ENCODE measurements around the gene ZNF609. TPM values are rescaled to one million over a fixed set of nuclear protein-coding genes. Genes with fewer than 3 reads are reported as not detected.

ZNF609 gene
- total RNA-seq, 4 donors from 2014 or later = 18.6 to 40.1 (median 23.7) TPM

DNA sequence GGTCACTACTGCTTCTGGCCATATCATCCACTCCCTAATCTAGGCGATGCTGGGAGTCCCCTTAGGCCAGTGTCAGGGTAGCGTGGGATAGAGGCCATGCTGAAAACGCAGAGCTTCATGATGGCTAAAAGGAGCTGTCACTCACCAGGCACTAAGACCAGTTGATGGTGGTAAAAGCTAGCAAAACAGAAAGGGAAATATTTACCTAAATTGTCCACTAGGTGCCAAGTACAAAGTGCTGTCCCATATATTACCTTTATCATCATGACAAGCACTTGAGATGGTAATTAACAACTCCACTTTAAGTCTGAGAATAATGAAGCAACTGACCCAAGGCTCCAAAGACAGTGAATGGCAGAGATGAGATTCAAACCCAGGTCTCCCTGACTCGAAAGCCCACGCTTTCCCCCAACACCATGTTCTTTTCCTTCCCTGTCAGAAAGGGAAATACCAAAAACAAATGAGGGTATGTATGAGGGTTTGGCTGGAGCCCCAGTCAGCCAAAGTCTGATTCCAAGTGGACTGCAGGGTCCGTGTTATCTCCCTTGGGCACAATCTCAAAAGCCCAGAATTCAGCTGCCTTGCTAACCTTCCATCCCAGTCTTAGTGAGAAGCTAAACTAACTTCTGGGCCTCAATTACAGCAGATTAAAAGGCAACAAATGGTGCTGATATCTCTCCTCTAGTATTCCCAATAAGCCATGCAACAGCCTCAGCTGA, 230.4 kb downstream of the ZNF609 start:
- Histone ChIP-seq H3K9me3 (no peaks in the 10 kb centered on the region), H3K27ac (no peak overlapping the region), H3K36me3 (peaks cover 50% of the 10 kb centered on the region), H3K4me1 (peaks cover 64% of the 10 kb centered on the region), H3K27me3 (no peaks in the 10 kb centered on the region), H3K4me3 (no peak overlapping the region)
- 65% methylated on average over 6 of the region's 6 CpGs for WGBS
- no peak for TF ChIP-seq POLR2A (IDR thresholded peaks at IDR 0.05)
- TF ChIP-seq EP300 (IDR thresholded peaks at IDR 0.05) = no peak
- TF ChIP-seq POLR2AphosphoS5 (IDR thresholded peaks at IDR 0.05) = no peak
- TF ChIP-seq, protein P1, sequence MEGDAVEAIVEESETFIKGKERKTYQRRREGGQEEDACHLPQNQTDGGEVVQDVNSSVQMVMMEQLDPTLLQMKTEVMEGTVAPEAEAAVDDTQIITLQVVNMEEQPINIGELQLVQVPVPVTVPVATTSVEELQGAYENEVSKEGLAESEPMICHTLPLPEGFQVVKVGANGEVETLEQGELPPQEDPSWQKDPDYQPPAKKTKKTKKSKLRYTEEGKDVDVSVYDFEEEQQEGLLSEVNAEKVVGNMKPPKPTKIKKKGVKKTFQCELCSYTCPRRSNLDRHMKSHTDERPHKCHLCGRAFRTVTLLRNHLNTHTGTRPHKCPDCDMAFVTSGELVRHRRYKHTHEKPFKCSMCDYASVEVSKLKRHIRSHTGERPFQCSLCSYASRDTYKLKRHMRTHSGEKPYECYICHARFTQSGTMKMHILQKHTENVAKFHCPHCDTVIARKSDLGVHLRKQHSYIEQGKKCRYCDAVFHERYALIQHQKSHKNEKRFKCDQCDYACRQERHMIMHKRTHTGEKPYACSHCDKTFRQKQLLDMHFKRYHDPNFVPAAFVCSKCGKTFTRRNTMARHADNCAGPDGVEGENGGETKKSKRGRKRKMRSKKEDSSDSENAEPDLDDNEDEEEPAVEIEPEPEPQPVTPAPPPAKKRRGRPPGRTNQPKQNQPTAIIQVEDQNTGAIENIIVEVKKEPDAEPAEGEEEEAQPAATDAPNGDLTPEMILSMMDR (IDR thresholded peaks at IDR 0.05) = no peak
- no peak for DNase-seq (ENCODE audit: low spot score in 2 of 2)

DNA sequence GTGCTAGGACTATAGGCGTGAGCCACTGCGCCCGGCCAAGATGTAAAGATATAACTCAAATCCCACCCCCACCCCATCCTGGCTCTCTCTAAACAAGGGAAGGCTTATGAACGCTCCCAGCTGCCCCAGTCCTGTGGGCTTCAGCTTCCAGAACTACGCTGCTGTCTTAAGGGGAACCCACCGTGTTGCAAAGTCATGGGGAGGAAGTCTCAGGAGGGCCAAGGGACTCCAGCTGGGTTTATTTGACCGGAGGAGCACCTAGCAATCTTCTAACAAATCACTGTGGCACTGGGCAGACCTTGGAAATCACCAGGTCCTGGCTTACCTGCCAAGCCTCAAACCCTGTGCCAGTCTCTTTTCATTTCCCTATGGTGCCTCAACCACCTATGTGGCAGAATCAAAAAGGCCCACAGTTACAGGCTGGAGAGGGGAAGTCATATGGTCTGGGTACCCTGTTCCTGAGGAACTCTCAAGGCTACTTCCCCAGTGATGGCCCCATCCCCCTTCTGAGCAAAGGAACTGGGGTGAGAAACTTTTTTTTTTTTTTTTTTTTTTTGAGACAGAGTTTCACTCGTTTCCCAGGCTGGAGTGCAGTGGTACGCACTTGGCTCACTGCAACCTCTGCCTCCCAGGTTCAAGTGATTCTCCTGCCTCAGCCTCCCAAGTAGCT, 231.7 kb downstream of the ZNF609 start:
- Histone ChIP-seq H3K4me3 (no peak overlapping the region), H3K9me3 (no peaks in the 10 kb centered on the region), H3K27me3 (no peaks in the 10 kb centered on the region), H3K4me1 (peaks cover 74% of the 10 kb centered on the region), H3K36me3 (peaks cover 50% of the 10 kb centered on the region), H3K27ac (peak overlapping the region; percentile 38)
- TF ChIP-seq POLR2A (IDR thresholded peaks at IDR 0.05) (no peak), POLR2AphosphoS5 (IDR thresholded peaks at IDR 0.05) (no peak), EP300 (IDR thresholded peaks at IDR 0.05) (no peak)
- TF ChIP-seq, protein P1 (IDR thresholded peaks at IDR 0.05) = no peak
- DNase-seq (ENCODE audit: low spot score in 2 of 2) = no peak
- WGBS = 78% methylated on average over 8 of the region's 9 CpGs

DNA sequence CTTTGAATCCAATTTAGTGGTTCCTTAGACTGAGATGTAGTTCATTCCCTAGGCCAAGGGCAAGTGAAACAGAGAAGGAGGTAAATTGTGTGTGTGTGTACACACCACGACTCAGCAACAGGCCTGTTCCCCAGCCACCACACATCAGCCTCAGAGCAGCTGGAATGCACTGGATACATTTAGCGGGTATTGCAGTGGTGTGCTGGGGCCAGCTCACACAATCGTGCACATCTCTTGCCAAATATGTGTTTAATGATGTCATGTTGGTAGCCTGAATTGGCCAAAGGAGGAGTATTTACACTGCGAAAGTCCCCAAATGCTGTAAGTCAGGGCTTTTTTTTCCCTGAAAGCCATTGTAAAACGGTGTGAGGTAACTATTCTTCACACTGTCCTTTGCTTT, 232.8 kb downstream of the ZNF609 start:
- H3K27ac ChIP-seq = peak overlapping the region; percentile 31
- H3K4me3 ChIP-seq = no peak overlapping the region
- peaks cover 80% of the 10 kb centered on the region for H3K4me1 ChIP-seq
- H3K27me3 ChIP-seq = no peaks in the 10 kb centered on the region
- DNase-seq (ENCODE audit: low spot score in 2 of 2) = no peak
- 22% methylated on average over 5 of the region's 5 CpGs for WGBS
- peaks cover 39% of the 10 kb centered on the region for H3K36me3 ChIP-seq
- no peaks in the 10 kb centered on the region for H3K9me3 ChIP-seq
- TF ChIP-seq, protein P1 (IDR thresholded peaks at IDR 0.05) = no peak
- TF ChIP-seq POLR2A (IDR thresholded peaks at IDR 0.05) (no peak), POLR2AphosphoS5 (IDR thresholded peaks at IDR 0.05) (peak in 1 of 3 donors; percentile 41), EP300 (IDR thresholded peaks at IDR 0.05) (no peak)

DNA sequence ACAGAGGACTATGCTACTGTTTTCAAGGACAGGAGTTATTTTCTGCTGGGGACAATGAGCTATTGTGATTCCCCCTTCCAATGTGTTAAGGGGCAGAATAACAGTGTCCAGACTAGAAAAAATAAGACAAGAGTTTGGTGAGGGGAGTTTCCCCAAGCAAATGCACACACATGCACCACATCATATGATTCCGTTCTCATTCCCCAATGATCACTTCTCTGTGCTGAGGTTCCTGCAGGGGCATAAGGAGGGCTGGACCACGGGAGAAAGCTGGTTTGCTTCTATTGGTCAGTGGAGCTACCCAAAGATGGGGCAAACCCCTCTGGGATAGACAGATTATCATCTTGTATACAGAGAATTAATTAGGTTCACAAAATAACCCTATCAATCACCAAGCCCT, 234.4 kb downstream of the ZNF609 start:
- peaks cover 22% of the 10 kb centered on the region for H3K36me3 ChIP-seq
- no peak for TF ChIP-seq POLR2A (IDR thresholded peaks at IDR 0.05)
- TF ChIP-seq EP300 (IDR thresholded peaks at IDR 0.05) = no peak
- no peak for TF ChIP-seq POLR2AphosphoS5 (IDR thresholded peaks at IDR 0.05)
- TF ChIP-seq, protein P1 (IDR thresholded peaks at IDR 0.05) = no peak
- H3K4me1 ChIP-seq = peaks cover 95% of the 10 kb centered on the region
- H3K27me3 ChIP-seq = no peaks in the 10 kb centered on the region
- 81% methylated on average over 2 of the region's 2 CpGs for WGBS
- H3K4me3 ChIP-seq = no peak overlapping the region
- DNase-seq (ENCODE audit: low spot score in 2 of 2) = no peak
- no peaks in the 10 kb centered on the region for H3K9me3 ChIP-seq
- H3K27ac ChIP-seq = peak overlapping the region; percentile 19

DNA sequence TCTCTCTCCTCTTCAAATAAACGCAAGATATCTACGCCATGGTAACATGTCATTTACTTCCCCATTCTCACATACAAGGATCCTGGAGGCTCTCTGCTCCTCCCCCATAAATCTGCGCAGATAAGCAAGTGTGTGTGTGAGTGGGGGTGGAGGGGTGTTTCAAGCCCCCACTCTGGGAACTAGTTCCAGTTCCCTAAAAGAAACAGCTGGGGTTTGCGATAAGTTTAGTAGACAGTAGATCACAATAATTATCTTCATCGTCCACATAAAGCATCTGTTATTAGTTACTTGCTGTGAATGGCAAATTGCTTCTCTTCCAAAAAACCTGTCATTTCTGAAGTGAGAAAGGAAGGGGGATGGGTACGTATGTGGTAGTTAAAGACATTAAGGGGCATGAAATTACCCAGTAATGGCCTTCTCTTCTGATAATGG, 235.2 kb downstream of the ZNF609 start:
- WGBS = 69% methylated on average over 6 of the region's 6 CpGs
- Histone ChIP-seq H3K9me3 (no peaks in the 10 kb centered on the region), H3K36me3 (peaks cover 14% of the 10 kb centered on the region), H3K27ac (peak overlapping the region; percentile 19), H3K4me1 (peaks cover 95% of the 10 kb centered on the region), H3K4me3 (no peak overlapping the region), H3K27me3 (no peaks in the 10 kb centered on the region)
- TF ChIP-seq POLR2AphosphoS5 (IDR thresholded peaks at IDR 0.05) = no peak
- TF ChIP-seq, protein P1 (IDR thresholded peaks at IDR 0.05) = no peak
- TF ChIP-seq EP300 (IDR thresholded peaks at IDR 0.05) = no peak
- no peak for TF ChIP-seq POLR2A (IDR thresholded peaks at IDR 0.05)
- no peak for DNase-seq (ENCODE audit: low spot score in 2 of 2)

All from suprapubic skin (tissue), 4 donors.